ENCODE measurements around the gene CACNA1G. TPM values are rescaled to one million over a fixed set of nuclear protein-coding genes. Genes with fewer than 3 reads are reported as not detected.

CACNA1G gene
- total RNA-seq, 1 donor from 2014 or later = 0.19 TPM

DNA sequence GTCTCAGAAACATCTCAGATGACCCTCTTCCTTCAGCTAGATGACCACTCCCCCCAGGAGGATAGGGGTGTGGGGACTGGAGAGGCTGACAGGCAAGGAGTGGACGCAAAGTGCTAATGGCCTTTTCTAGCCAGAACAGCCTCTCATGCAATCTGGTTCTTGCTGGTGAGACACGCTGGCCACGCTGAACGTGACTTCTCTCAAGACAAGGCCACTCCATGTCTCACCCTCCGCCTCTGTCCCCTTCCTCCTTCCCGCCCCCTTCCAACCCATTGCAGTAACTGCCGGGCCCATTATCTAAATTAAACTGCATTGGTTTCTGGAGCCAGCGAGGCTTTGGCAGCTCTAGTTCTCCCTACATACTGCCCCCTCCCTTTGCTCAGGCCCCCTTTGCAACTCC lies 9.5 kb downstream of the CACNA1G start:
- Mint-ChIP-seq H3K4me1 (ENCODE audit: low read depth) (peaks cover 23% of the 10 kb centered on the region), H3K27ac (no peak overlapping the region), H3K9me3 (ENCODE audit: low read depth) (no peaks in the 10 kb centered on the region), H3K27me3 (peaks cover 38% of the 10 kb centered on the region), H3K36me3 (ENCODE audit: insufficient read depth) (no peaks in the 10 kb centered on the region), H3K4me3 (ENCODE audit: low read depth) (no peak overlapping the region)
- no peak for DNase-seq (ENCODE audit: low spot score, unreplicated experiment)
- TF ChIP-seq CTCF (IDR thresholded peaks at IDR 0.05; ENCODE audit: unreplicated experiment) = no peak

DNA sequence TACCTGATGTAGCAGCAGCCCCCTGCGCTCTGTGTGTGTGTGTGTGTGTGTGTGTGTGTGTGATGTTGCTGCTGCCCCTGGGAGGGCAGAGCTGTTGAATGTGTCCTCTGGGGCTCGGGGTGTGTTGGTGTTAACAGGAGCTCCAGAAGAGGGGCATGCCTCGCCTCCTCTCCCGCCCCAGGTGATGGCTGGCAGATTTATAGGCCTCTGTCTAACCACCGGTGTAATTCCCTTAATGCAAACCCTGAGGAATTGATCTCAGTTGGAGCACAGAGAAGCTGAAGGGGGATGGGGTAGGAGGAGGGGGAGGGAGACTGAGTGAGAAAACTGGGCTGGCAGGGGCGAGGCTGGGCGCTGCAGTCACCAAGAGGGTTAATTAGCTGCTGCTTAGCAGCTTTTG lies 10.0 kb downstream of the CACNA1G start:
- TF ChIP-seq CTCF (IDR thresholded peaks at IDR 0.05; ENCODE audit: unreplicated experiment) = no peak
- DNase-seq (ENCODE audit: low spot score, unreplicated experiment) = no peak
- H3K4me1 Mint-ChIP-seq (ENCODE audit: low read depth) = peaks cover 23% of the 10 kb centered on the region
- H3K36me3 Mint-ChIP-seq (ENCODE audit: insufficient read depth) = no peaks in the 10 kb centered on the region
- peaks cover 34% of the 10 kb centered on the region for H3K27me3 Mint-ChIP-seq
- no peak overlapping the region for H3K4me3 Mint-ChIP-seq (ENCODE audit: low read depth)
- no peak overlapping the region for H3K27ac Mint-ChIP-seq
- no peaks in the 10 kb centered on the region for H3K9me3 Mint-ChIP-seq (ENCODE audit: low read depth)

DNA sequence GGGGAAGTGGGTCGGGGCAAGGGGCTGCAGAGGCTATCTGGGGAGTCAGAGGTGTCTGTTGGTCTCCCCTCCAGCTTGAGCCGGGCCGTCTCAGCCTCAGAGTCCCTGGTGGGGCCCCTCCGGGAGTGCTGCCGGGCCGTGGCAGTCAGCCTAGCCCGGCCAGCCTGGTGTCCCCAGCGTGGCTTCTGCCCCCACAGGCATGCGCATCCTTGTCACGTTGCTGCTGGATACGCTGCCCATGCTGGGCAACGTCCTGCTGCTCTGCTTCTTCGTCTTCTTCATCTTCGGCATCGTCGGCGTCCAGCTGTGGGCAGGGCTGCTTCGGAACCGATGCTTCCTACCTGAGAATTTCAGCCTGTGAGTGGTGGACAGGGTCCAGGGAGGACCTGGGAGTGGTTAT lies 11.2 kb downstream of the CACNA1G start:
- no peaks in the 10 kb centered on the region for H3K36me3 Mint-ChIP-seq (ENCODE audit: insufficient read depth)
- no peak for TF ChIP-seq CTCF (IDR thresholded peaks at IDR 0.05; ENCODE audit: unreplicated experiment)
- no peak overlapping the region for H3K4me3 Mint-ChIP-seq (ENCODE audit: low read depth)
- H3K9me3 Mint-ChIP-seq (ENCODE audit: low read depth) = no peaks in the 10 kb centered on the region
- peaks cover 23% of the 10 kb centered on the region for H3K27me3 Mint-ChIP-seq
- H3K4me1 Mint-ChIP-seq (ENCODE audit: low read depth) = peaks cover 18% of the 10 kb centered on the region
- DNase-seq (ENCODE audit: low spot score, unreplicated experiment) = no peak
- H3K27ac Mint-ChIP-seq = no peak overlapping the region

DNA sequence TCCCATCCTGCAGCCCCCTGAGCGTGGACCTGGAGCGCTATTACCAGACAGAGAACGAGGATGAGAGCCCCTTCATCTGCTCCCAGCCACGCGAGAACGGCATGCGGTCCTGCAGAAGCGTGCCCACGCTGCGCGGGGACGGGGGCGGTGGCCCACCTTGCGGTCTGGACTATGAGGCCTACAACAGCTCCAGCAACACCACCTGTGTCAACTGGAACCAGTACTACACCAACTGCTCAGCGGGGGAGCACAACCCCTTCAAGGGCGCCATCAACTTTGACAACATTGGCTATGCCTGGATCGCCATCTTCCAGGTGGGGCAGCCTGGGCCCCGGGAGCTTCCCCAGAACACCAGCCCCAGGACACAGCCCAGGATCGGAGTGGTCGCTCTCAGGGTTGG lies 12.0 kb downstream of the CACNA1G start:
- H3K27me3 Mint-ChIP-seq = peaks cover 19% of the 10 kb centered on the region
- DNase-seq (ENCODE audit: low spot score, unreplicated experiment) = no peak
- no peak overlapping the region for H3K27ac Mint-ChIP-seq
- H3K9me3 Mint-ChIP-seq (ENCODE audit: low read depth) = no peaks in the 10 kb centered on the region
- TF ChIP-seq CTCF (IDR thresholded peaks at IDR 0.05; ENCODE audit: unreplicated experiment) = no peak
- H3K36me3 Mint-ChIP-seq (ENCODE audit: insufficient read depth) = no peaks in the 10 kb centered on the region
- H3K4me3 Mint-ChIP-seq (ENCODE audit: low read depth) = no peak overlapping the region
- H3K4me1 Mint-ChIP-seq (ENCODE audit: low read depth) = peaks cover 13% of the 10 kb centered on the region

GRCh38 chr17:50573866-50574611 lies 13.5 kb downstream of the CACNA1G start:
- no peak for DNase-seq (ENCODE audit: low spot score, unreplicated experiment)
- Mint-ChIP-seq H3K36me3 (ENCODE audit: insufficient read depth) (no peaks in the 10 kb centered on the region), H3K27ac (no peak overlapping the region), H3K4me3 (ENCODE audit: low read depth) (no peak overlapping the region), H3K27me3 (peaks cover 17% of the 10 kb centered on the region), H3K4me1 (ENCODE audit: low read depth) (peaks cover 17% of the 10 kb centered on the region), H3K9me3 (ENCODE audit: low read depth) (no peaks in the 10 kb centered on the region)
- TF ChIP-seq CTCF (IDR thresholded peaks at IDR 0.05; ENCODE audit: unreplicated experiment) = no peak

All from progenitor cell of endocrine pancreas (in vitro differentiated cells).